ENCODE results near the gene SPOP.

- no peak for TF ChIP-seq POLR2A (IDR thresholded peaks at IDR 0.05)
- TF ChIP-seq CTCF (IDR thresholded peaks at IDR 0.05) = no peak
These were observed 87.0 kb downstream of the SPOP start for GRCh38 chr17:49590874-49591273.
